GM18505 (cell line): ENCODE results near the gene THTPA.
"Not testable (repeated sequence)": the region's sequence is repeated elsewhere in the genome, so short reads cannot be mapped to it uniquely, and the experiment has no call there.

Source experiments
- ATAC-seq: cut with Tn5 transposase; IDR thresholded peaks from one replicate; pipeline ENCODE4 v1.9.1; 2021; ENCODE audit not compliant: unreplicated experiment
- POLR2A ChIP-seq: IDR thresholded peaks from 4 replicates; pipeline ENCODE4 v1.6.1; 2011; ENCODE audit warnings: borderline replicate concordance; ENCODE audit not compliant: insufficient read depth, insufficient read length; ENCODE audit errors: extremely low read depth

THTPA gene

DNA sequence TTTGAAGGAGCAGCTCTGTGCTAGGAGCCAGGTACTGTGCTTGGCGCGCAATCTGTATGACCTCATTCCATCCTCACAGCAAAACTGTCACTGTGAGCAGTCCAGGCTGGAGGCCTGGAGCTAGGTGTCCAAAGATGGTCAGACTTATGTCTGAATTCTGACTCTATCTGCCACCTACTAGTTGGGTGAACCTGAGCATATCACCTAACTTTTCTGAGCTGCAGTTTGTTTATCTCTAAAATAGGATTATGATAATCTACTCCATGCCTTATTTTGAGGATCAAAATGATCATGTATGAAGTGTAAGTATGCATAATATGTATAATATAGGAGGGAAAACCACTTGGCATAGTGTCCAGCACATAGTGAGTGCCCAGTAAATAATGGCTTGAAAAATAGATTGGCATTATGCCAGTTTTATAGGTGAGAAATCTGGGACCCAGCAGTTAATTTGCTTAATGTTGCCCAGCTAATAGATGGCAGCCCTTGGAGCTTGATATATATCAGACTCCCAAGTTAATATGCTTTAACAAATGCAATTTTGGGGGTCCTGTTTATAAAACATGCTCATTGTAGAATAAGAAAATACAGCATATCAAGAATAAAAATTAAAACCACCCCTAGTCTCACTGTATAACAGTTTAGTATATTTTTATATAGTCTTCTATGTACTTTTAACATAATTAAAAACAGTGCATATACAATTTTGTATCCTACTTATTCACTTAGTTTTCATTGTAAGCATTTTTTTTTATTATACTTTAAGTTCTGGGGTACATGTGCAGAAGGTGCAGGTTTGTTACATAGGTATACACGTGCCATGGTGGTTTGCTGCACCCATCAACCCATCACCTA is 27.1 kb downstream of the THTPA start:
- no peak for ATAC-seq
- no peak for TF ChIP-seq POLR2A

DNA sequence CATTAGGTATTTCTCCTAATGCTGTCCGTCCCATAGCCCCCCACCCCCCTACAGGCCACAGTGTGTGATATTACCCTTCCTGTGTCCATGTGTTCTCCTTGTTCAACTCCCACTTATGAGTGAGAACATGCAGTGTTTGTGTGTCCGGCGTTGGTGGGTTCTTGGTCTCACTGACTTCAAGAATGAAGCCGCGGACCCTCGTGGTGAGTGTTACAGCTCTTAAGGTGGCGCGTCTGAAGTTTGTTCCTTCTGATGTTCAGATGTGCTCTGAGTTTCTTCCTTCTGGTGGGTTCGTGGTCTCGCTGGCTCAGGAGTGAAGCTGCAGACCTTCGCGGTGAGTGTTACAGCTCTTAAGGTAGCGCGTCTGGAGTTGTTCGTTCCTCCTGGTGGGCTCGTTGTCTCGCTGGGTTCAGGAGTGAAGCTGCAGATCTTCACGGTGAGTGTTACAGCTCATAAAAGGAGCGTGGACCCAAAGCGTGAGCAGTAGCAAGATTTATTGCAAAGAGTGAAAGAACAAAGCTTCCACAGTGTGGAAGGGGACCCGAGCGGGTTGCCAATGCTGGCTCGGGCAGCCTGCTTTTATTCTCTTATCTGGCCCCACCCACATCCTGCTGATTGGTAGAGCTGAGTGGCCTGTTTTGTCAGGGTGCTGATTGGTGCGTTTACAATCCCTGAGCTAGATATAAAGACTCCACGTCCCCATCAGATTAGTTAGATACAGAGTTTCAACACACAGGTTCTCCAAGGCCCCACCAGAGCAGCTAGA is 27.9 kb downstream of the THTPA start:
- not testable (repeated sequence) for ATAC-seq

DNA sequence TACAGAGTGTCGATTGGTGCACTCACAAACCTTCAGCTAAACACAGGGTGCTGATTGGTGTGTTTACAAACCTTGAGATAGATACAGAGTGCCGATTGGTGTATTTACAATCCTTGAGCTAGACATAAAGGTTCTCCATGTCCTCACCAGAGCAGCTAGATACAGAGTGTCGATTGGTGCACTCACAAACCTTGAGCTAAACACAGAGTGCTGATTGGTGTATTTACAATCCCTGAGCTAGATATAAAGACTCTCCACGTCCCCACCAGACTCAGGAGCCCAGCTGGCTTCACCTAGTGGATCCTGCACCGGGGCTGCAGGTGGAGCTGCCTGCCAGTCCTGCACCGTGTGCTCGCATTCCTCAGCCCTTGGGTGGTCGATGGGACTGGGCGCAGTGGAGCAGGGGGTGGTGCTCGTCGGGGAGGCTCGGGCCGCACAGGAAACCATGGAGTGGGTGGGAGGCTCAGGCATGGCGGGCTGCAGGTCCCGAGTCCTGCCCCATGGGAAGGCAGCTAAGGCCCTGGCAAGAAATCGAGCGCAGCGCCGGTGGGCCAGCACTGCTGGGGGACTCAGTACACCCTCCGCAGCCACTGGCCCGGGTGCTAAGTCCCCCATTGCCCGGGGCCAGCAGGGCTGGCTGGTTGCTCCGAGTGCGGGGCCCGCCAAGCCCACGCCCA is 28.6 kb downstream of the THTPA start:
- ATAC-seq: not testable (repeated sequence)

DNA sequence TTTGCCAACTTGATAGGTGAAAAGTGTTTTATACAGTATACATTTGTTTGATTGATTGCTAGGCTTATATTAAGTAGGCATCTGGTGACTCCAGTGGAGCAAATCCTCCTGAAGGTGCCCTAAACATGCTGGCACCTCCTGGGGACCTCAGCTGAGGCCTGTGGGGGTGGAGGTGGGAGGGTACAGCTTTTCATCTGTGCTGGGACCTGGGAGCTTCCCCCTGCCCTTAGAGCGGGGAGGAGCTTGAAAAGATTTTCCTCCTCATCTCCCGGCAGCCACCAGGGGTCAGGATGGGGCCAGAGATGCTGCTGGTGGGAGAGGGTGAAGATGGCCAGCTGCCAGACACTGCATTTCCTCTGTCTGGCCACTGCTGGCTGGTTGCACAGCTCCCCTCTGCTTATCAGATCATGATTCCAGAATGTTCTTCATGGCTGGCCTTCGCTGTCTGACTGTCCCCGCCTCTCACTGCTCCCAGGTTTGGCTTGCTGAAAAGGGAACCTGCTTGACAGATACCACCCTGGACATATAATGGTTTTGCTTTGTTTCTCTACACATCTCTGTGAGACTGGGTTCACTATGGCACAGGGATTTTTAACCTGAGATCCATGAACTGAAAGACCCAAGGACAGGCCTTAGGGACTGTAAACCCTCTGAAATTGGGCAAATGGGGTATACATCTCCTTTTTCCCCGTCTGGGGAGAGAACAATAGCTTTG is 33.0 kb downstream of the THTPA start:
- peak; percentile 99 for ATAC-seq
- no peak for TF ChIP-seq POLR2A

DNA sequence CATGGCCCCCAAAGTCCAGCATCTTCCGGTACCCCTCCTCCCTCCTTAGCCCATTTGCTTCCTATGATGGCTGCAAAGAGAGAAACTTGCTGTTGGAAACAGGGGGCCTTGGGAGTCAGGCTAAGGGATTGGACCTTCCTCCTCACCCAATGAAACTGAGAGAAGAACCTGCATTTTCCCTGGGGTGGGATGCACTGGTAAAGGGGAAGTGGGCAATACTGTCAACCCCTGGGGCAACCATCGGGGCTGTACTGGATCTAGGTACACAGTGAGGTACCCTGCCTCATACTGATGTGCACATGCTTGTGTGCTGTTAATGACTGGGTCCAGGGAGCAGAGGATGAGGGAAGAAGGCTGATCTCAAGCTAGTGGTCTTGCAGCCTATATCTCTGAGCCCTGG is 33.5 kb downstream of the THTPA start:
- no peak for ATAC-seq
- no peak for TF ChIP-seq POLR2A

DNA sequence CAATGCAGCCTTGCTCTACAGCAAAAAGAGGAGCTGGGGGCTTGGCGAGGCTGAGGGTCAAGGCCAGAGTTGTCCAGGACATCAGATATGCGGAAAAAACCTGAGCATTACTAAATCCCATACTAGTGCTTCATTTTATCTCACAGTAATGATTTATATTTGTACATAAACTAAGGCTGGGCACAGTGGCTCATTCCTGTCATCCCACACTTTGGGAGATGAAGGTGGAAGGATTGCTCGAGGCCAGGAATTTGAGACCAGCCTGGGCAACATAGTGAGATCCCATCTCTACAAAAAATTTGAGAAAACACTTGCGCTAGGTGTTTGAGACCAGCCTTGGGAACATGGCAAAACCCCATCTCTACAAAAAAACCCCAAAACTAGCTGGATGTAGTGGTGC is 34.1 kb downstream of the THTPA start:
- ATAC-seq: no peak
- TF ChIP-seq POLR2A: no peak

DNA sequence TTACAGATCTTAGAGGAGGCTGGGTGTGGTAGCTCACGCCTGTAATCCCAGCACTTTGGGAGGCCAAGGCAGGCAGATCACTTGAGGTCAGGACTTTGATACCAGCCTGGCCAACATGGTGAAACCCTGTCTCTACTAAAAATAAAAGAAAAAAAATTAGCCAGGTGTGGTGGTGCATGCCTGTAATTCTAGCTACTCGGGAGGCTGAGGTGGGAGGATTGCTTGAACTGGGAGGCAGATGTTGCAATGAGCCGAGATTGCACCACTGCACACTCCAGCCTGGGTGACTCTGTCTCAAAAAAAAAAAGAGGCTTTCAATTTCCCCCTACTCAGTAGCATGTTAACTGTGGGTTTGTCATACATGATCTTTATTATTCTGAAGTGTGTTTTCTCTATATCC is 38.1 kb downstream of the THTPA start:
- ATAC-seq: not testable (repeated sequence)

DNA sequence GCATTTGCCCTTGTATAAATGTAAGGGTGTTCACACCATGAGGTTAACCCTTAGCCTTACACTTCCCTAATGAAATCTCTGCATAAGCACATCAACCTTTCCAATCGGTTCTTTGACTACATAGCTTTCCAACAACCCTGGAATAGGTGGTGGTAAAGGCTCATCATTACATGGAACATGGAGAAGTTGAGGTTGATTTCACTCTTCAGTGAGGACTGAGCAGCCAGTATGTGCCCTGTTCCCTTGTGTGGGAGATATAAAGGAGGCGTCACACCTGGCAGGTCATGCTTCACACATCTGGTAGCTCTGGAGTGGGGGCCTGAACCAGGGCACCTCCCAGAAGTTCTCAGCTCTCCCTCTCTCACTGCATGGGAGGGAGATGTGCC is 44.2 kb downstream of the THTPA start:
- no peak for TF ChIP-seq POLR2A
- ATAC-seq: no peak

DNA sequence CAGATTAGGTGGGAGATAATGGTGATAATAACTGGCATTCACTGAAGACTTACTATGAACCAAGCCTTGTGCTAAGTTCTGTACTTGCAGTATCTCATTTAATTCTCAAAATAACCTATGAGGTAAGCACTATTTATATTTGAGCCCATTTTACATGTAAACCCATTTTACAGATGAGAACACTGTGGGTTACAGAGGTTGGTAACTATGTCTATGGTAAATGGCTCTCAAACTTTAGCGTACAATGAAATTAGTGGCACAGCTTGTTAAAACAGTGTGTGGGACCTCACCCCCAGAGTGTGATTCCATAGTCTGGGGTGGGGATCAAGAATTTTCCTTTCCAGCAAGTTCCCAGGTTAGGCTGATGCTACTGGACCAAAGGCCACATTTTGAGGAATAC is 44.7 kb downstream of the THTPA start:
- no peak for TF ChIP-seq POLR2A
- no peak for ATAC-seq

DNA sequence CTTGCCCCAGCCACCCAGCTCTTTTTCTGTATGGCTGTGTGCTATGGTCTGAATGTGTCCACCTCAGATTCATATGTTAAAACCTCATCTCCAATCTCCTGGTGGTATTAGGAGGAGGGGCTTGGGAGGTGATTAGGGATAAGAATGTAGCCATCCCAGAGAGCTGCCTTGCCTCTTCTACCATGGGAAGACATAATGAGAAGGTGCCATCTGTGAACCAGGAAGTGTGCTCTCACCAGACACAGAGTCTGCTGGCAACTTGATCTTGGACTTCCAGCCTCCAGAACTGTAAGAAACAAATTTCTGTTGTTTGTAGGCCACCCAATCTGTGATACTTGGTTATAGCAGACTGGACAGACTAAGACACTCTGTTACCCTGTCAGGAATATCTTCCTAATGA is 45.4 kb downstream of the THTPA start:
- ATAC-seq: no peak
- TF ChIP-seq POLR2A: no peak

DNA sequence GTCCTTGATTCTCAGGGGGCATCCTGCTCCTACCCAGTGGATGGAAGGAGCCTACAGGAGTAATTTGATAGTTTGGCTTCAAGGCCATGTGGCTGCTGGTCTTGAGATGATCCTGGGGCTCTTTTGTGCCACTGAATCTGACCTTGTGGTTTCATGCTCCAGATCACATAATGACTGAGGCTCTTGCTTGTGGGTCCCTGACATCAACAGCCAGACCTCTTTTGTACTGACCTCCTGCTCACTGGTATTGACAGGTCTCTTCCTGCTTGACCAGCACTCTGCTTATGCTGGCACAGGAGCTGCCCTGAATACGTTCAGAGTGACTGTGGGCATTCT is 45.7 kb downstream of the THTPA start:
- TF ChIP-seq POLR2A: no peak
- ATAC-seq: no peak

DNA sequence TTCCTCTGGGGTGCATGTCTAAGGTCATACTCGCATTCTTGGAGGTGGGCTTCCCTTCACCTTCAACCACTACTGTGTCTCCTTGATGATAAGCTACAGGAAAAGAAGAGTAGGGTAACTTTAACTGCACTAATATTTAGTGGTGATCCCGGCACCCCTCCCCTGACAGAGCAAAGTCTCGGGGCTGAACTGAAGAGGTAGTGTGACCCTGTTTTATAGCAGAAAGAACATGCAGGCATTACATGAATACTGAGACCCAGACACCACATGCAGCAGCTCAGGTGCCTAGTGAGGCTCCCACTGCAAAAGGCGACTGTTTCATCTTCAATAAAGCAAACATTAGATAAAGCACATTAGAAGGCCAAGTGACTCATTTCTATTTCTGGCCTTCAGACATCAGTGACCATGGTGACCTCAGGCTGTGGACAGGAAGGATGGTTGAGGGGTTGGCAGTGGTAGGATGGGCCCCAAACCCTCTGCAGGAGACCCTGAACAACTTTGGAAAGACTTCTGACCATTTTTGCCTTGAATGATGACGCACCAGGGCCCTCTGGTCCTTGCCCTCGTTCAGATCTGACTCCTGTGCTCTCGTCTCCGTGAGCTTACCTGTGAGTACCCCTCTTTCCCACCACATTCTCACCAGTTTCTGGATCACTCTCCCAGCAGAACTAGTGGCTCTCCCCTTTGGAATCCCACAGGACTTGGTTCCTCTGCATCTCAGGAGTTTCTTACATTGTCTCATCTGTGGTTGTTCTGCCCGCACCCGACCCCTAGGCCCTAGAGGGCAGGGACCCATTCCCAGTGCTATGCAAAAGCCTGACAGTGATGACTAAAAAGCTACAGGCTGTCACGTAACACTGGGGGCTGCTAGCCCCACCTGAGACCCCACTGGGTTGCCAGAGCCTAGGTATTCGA is 46.4 kb downstream of the THTPA start:
- no peak for ATAC-seq
- TF ChIP-seq POLR2A: no peak

DNA sequence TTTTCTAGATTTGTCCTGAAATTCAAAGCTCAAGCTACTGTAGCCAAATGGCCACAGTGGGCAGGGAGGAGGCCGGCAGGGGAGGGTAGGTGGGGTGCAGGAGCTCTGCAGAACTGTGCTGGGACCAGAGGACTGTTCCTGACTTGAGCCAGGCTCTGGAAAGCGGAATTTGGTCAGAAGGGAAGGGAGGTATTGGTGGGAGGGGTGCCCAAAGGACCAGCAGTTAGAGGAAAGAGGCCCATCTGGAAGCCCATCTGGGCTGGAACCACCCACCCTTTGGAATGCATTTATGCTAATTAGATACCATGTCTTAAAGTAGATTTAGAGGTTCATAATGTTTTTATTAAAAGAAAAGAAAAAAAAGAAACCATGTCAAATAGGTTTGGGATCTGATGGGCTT is 47.0 kb downstream of the THTPA start:
- TF ChIP-seq POLR2A: no peak

More for the DNA sequence above, 47.0 kb downstream of the THTPA start:
- no peak for ATAC-seq
